GM19025 (cell line): ENCODE results near the gene SLC35F6.
"Not testable (repeated sequence)": the region's sequence is repeated elsewhere in the genome, so short reads cannot be mapped to it uniquely, and the experiment has no call there.

ENCODE experiments used
- ATAC-seq: cut with Tn5 transposase; IDR thresholded peaks from one replicate; pipeline ENCODE4 v1.9.1; 2021; ENCODE audit warnings: mild to moderate bottlenecking, low read depth, moderate library complexity; ENCODE audit not compliant: unreplicated experiment

Gene SLC35F6

DNA sequence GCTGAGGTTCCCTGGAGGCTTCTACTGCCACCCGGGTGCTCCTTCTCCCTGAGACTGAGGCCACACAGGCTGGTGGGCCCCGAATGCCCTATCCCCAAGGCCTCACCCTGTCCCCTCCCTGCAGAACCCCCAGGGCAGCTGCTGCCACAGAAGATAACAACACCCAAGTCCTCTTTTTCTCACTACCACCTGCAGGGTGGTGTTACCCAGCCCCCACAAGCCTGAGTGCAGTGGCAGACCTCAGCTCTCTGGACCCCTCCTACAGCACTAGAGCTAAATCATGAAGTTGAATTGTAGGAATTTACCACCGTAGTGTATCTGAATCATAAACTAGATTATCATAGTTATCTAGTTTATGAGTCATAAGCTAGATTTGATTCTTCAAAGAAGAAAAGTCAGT, 14.4 kb downstream of the SLC35F6 start:
- ATAC-seq, result no peak

DNA sequence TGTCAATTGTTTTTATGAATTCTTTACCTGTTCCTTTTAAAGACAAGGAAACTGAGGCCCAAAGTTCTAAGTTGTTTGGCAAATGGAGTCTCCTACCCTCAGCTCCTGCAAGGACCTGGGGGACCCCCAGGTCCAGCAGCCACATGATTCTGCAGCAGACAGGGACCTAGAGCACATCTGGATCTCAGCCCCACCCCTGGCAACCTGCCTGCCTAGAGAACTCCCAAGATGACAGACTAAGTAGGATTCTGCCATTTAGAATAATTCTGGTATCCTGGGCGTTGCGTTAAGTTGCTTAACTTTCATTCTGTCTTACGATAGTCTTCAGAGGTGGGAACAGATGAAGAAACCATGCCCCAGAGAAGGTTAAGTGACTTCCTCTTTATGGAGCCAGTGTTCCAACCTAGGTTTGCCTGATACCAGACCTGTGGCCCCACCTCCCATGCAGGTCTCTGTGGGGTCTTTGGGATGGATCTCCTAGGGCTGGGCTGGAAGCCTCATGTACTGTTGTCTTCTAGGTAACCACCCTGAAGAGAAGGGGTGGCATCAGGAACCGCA, 16.2 kb downstream of the SLC35F6 start:
- ATAC-seq, result no peak

- ATAC-seq, result no peak
Observed at GRCh38 chr2:26782876-26783704, 19.0 kb downstream of the SLC35F6 start.

- no peak for ATAC-seq
Observed at GRCh38 chr2:26784570-26785234, 20.6 kb downstream of the SLC35F6 start.

GRCh38 chr2:26785431-26786206, 21.5 kb downstream of the SLC35F6 start, which contains the start of gene CENPA:
CENPA (plus strand) TSS chr2:26786056; CDS start chr2:26786197, 141 bp downstream.
- ATAC-seq, result peak; percentile 99

DNA sequence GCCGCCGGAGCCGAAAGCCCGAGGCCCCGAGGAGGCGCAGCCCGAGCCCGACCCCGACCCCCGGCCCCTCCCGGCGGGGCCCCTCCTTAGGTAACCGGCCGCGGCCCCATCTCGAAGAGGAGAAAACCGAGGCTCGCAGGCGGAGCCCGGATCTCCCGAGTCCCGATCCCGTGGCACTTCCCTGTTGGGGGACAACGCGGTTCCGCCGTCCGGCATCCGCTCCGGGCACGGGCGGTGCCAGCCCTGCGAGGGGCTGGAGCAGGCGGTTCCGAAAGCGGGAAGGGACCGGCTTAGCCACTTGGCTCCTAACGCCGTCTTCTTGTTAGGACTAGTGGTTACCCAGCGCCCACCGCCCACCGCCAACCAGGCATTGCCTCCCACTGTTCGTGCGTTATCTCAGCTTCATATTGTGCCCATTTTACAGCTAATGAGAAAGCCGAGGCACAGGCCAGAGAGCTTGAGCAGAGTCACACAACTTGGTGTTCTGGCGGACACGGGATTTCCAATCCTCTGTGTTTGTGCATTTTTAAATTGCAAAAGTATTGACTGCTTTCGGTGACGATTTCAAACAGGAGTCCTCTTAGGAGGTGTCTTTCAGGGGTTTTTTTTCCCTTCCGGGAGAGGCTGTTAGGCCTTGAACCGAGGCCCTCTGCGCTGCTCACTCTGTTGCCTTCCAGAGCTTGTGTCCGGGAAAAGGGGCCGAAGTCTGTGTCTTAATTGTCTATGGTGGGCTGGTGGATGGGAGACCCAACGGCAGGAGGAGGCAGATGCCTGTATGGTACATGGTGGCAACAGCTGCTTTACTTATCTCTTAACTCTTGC, 22.3 kb downstream of the SLC35F6 start:
- peak; percentile 6 for ATAC-seq

DNA sequence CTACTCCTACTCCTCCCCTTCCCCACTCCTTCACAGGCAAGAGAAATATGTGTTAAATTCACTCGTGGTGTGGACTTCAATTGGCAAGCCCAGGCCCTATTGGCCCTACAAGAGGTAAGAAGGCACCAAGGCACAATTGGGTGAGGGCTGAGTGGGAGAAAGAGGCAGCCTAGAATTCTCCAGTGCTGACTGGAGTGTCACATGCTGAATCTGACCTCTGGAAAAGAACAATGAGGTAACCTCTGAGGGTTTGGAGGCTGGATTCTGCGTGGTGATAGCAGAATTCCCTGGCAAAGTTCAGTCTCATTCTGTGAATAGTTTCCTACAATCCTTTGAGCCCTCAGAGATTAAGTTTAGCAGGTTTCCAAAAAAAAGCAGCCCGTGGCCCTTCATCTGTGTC, 28.6 kb downstream of the SLC35F6 start:
- ATAC-seq, result no peak

DNA sequence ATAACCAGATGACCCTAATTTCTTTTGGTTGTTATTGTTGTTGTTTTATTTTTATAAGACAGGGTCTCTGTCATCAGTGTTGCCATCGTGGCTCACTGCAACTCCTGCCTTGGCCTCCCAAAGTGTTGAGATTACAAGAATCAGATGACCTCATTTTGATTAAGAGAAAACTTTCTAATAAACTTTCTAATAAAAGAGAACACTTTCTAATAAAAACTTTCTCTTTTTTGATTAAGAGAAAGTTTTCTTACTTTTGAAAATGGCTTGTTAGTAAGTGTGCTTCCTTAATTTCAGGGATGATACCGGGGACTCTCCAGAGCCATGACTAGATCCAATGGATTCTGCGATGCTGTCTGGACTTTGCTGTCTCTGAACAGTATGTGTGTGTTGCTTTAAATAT, 29.4 kb downstream of the SLC35F6 start:
- ATAC-seq, result no peak

- not testable (repeated sequence) for ATAC-seq
Observed at GRCh38 chr2:26795135-26795534, 31.1 kb downstream of the SLC35F6 start.

GRCh38 chr2:26801328-26801727, 37.2 kb downstream of the SLC35F6 start:
- ATAC-seq, result no peak

DNA sequence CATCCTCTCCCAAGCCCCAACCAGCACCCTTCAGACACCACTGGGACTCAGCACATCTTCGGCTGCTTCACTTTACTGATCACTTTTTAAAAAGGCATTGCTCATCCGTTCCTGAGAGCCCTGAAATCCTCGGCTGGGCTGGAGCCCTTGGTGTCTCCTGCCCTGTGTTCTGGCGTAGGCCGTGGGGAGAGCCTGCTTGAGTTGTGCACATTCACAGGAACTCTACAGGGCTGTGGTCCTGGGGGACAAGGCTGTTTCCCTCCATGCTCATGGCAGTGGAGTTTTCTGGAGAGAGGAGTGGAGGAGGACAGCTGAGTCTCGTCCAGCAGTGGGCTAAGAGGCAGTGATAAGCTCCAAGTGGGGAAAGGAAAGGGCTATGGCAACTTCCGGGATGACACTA, 37.7 kb downstream of the SLC35F6 start:
- no peak for ATAC-seq

- ATAC-seq, result no peak
Observed at GRCh38 chr2:26805241-26805676, 41.2 kb downstream of the SLC35F6 start.

GRCh38 chr2:26807788-26808460, 43.8 kb downstream of the SLC35F6 start:
- no peak for ATAC-seq

GRCh38 chr2:26809211-26809610, 45.1 kb downstream of the SLC35F6 start:
- no peak for ATAC-seq

DNA sequence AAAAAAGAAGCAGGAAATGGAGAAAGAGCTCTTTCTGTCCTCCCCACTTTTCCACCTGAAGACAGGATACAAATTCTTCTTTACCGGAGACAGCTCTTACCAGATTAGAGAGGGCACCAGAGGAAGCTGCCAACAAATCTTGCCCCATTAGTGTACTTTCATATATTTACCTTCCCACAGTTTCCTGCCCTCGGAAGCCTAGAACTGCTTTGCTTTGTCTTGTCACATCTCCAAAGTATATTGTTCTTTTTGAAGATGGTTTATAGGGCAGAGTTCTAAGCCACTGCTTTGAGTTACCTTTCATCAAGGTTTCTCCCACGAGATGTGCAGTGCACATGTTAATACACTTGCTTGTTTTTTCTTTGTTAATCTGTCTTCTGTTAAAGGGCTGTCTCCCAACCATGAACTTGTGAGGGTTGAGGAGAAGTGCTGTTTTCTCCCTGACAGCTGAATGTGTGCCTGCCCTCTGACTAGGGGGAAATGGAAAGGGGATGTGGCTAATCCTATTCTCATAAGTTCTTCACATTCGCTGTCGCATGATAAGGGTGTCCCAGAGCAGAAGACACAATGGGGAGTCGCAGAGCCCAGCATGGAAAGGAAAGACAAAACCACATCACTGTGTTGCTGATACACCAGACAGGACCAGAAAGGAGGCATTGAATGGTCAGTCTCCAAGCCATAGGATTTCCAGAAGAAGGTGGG, 45.9 kb downstream of the SLC35F6 start:
- ATAC-seq, result no peak

GRCh38 chr2:26811261-26811660, 47.2 kb downstream of the SLC35F6 start:
- ATAC-seq, result no peak

GRCh38 chr2:26811791-26812694, 48.0 kb downstream of the SLC35F6 start:
- ATAC-seq, result no peak

DNA sequence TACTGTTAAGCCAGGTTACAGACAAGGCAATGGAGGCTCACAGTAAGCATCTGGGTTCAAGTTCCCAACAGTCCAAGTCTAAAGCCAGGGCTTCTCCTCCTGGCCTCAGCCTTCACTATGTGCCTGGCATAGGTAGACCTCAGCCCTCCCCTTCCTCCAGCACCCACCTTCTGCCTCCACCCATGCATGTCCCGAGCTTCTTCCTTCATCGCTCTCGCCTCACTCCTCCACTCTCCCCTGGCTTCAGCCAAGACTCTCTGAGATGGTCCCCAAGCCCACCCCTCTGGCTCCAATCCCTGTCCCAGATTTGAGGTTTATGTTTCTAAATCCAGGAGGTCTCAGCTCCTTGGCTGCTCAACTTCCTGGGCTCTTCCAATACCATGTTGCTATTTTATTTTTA, 48.6 kb downstream of the SLC35F6 start:
- ATAC-seq, result no peak
